Measurements from ENCODE around the gene MARF1.
"Not testable (repeated sequence)": the region's sequence is repeated elsewhere in the genome, so short reads cannot be mapped to it uniquely, and the experiment has no call there.

The MARF1 gene

DNA sequence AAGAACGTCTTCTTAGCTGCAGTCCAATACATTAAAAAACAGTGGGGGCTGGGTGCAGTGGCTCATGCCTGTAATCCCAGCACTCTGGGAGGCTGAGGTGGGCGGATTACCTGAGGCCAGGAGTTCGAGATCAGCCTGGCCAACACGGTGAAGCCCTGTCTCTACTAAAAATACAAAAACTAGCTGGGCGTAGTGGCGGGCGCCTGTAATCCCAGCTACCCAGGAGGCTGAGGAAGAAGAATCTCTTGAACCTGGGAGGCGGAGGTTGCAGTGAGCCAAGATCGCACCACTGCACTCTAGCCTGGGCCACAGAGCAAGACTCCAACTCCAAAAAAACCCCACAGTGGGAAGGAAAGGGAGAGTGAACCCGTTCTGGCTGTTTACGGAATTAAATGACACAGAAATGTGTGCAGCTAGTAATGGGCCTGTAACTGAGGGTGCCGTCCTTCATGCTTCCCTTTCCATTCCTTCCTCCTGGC is 35.7 kb downstream of the MARF1 start:
- not testable (repeated sequence) for H3K9me3 ChIP-seq (ENCODE audit: control insufficient read depth, insufficient read depth, low read depth, low read length); H3K27me3 ChIP-seq (ENCODE audit: control insufficient read depth, insufficient read depth, low read length); H3K4me3 ChIP-seq (ENCODE audit: low read depth, low read length); H3K4me1 ChIP-seq (ENCODE audit: control insufficient read depth, insufficient read depth, low read length); H3K27ac ChIP-seq (ENCODE audit: low read depth, low read length); H3K9ac ChIP-seq (ENCODE audit: low read length)
- H3K36me3 ChIP-seq (ENCODE audit: control insufficient read depth, insufficient read depth, low read length): peaks cover 93% of the 10 kb centered on the region

DNA sequence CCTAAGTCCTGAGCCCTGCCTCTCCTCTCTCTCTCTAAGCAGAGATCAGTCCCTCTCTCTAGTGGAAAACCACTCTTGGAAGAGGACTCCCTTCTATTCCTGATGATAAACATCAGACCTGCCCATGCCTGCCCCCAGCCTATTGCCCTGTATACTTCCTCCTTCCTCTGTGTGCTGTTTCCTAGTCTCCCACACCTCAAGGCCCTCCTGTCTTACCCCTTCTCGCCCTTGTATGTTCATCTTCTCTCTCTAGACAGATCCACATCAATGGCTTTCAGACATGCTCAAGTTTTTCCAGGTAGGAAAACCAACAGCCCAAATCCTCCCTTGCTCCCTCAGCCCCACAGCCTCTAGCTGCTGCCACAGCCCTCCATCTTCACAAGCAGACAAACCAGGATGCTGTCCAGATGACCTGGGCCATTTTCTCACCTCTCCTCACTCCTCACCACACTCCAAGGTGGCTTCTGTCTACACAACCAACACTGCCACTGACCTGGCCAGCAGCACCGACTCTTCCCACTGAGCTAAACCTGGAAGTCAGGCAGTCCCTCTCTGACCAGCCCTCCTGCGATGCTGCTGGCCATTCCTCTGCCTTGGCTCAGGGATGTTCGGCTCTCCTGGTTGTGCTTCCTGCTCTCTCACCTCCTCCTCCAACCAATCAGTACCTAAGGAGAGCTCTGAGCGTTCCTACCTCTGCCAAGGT is 36.3 kb downstream of the MARF1 start:
- H3K36me3 ChIP-seq (ENCODE audit: control insufficient read depth, insufficient read depth, low read length): peaks cover 92% of the 10 kb centered on the region
- no peaks in the 10 kb centered on the region for H3K9me3 ChIP-seq (ENCODE audit: control insufficient read depth, insufficient read depth, low read depth, low read length)
- no peak overlapping the region for H3K4me3 ChIP-seq (ENCODE audit: low read depth, low read length)
- no peak overlapping the region for H3K9ac ChIP-seq (ENCODE audit: low read length)
- no peak overlapping the region for H3K27ac ChIP-seq (ENCODE audit: low read depth, low read length)
- H3K27me3 ChIP-seq (ENCODE audit: control insufficient read depth, insufficient read depth, low read length): no peaks in the 10 kb centered on the region
- no peaks in the 10 kb centered on the region for H3K4me1 ChIP-seq (ENCODE audit: control insufficient read depth, insufficient read depth, low read length)

- H3K27me3 ChIP-seq (ENCODE audit: control insufficient read depth, insufficient read depth, low read length): no peaks in the 10 kb centered on the region
- H3K4me3 ChIP-seq (ENCODE audit: low read depth, low read length): no peak overlapping the region
- peaks cover 3% of the 10 kb centered on the region for H3K4me1 ChIP-seq (ENCODE audit: control insufficient read depth, insufficient read depth, low read length)
- H3K27ac ChIP-seq (ENCODE audit: low read depth, low read length): no peak overlapping the region
- H3K9ac ChIP-seq (ENCODE audit: low read length): no peak overlapping the region
- H3K9me3 ChIP-seq (ENCODE audit: control insufficient read depth, insufficient read depth, low read depth, low read length): no peaks in the 10 kb centered on the region
- H3K36me3 ChIP-seq (ENCODE audit: control insufficient read depth, insufficient read depth, low read length): peaks cover 95% of the 10 kb centered on the region
Observed at GRCh38 chr16:15605839-15606517, 37.0 kb downstream of the MARF1 start.

- no peak overlapping the region for H3K27ac ChIP-seq (ENCODE audit: low read depth, low read length)
- H3K27me3 ChIP-seq (ENCODE audit: control insufficient read depth, insufficient read depth, low read length): no peaks in the 10 kb centered on the region
- peaks cover 93% of the 10 kb centered on the region for H3K36me3 ChIP-seq (ENCODE audit: control insufficient read depth, insufficient read depth, low read length)
- H3K4me1 ChIP-seq (ENCODE audit: control insufficient read depth, insufficient read depth, low read length): peaks cover 3% of the 10 kb centered on the region
- H3K4me3 ChIP-seq (ENCODE audit: low read depth, low read length): no peak overlapping the region
- H3K9me3 ChIP-seq (ENCODE audit: control insufficient read depth, insufficient read depth, low read depth, low read length): no peaks in the 10 kb centered on the region
- no peak overlapping the region for H3K9ac ChIP-seq (ENCODE audit: low read length)
Observed at GRCh38 chr16:15604460-15605440, 38.2 kb downstream of the MARF1 start.

DNA sequence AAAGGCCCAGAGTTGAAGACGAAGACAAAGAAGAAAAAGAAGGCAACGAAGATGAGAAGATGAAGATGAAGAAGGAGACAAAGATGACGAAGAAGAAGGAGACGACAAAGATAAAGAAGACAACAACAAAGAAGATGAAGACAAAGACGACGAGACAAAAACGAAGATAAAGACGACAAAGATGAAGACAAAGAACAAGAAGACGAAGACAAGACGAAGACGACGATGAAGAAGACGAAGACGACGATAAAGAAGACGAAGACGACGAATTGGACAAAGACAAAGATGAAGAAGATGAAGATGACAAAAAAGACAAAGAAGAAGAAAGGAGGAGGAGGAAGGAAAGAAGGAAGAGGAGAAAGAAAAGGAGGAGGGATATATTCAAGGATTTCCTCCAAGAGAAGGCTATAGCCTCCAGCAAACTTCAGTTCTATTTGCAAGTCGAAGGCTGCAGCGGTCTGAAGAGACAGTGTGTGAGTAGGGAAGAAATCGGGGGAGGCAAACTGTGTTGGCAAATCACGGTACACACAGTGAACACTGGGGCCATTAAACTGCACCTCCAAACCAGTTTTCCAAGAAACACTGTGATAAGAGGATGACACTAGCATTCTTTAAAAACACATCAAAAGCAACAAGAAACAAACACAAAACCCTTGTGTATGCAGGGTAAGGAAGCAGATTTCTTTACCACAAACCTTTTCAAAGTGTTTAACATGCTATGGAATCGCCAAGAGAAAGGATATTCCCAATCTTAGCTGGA is 40.5 kb downstream of the MARF1 start:
- no peaks in the 10 kb centered on the region for H3K27me3 ChIP-seq (ENCODE audit: control insufficient read depth, insufficient read depth, low read length)
- no peak overlapping the region for H3K9ac ChIP-seq (ENCODE audit: low read length)
- H3K9me3 ChIP-seq (ENCODE audit: control insufficient read depth, insufficient read depth, low read depth, low read length): no peaks in the 10 kb centered on the region
- H3K36me3 ChIP-seq (ENCODE audit: control insufficient read depth, insufficient read depth, low read length): peaks cover 92% of the 10 kb centered on the region
- no peak overlapping the region for H3K27ac ChIP-seq (ENCODE audit: low read depth, low read length)
- H3K4me1 ChIP-seq (ENCODE audit: control insufficient read depth, insufficient read depth, low read length): peaks cover 3% of the 10 kb centered on the region
- no peak overlapping the region for H3K4me3 ChIP-seq (ENCODE audit: low read depth, low read length)

DNA sequence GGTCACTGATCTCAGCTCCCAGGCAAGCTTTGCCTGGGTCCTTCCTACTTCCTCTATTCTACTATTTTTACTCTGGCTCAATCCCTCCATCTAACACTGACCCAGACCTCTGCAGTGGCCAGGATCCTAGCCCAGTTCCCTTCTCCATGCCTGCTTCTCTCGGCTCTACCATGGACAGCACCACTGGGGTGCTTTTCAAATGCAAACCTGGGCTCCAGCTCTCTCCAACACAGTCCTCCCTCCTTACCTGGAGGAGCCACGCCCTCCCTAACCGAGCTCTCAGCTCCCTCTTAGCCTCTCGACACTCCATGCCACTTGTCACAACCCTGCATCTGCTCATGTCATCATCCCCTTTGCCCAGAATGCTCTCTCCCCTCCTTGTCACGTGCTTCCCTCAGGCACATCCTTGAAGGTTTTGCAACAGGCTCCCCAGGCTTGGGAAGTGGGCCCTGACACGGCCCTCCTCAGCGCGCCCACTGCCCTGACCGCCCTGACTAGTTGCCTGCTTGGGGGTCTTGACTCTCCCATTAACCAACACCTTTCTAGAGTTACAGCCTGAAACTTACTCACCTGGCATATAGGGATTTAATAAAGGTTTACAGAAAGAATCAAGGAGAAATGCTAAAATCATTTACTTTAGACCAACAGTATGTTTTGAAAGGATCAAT is 41.6 kb downstream of the MARF1 start:
- Histone ChIP-seq H3K36me3 (ENCODE audit: control insufficient read depth, insufficient read depth, low read length) (peaks cover 93% of the 10 kb centered on the region), H3K4me3 (ENCODE audit: low read depth, low read length) (no peak overlapping the region), H3K27ac (ENCODE audit: low read depth, low read length) (no peak overlapping the region), H3K9me3 (ENCODE audit: control insufficient read depth, insufficient read depth, low read depth, low read length) (no peaks in the 10 kb centered on the region), H3K9ac (ENCODE audit: low read length) (no peak overlapping the region), H3K4me1 (ENCODE audit: control insufficient read depth, insufficient read depth, low read length) (peaks cover 3% of the 10 kb centered on the region), H3K27me3 (ENCODE audit: control insufficient read depth, insufficient read depth, low read length) (no peaks in the 10 kb centered on the region)

DNA sequence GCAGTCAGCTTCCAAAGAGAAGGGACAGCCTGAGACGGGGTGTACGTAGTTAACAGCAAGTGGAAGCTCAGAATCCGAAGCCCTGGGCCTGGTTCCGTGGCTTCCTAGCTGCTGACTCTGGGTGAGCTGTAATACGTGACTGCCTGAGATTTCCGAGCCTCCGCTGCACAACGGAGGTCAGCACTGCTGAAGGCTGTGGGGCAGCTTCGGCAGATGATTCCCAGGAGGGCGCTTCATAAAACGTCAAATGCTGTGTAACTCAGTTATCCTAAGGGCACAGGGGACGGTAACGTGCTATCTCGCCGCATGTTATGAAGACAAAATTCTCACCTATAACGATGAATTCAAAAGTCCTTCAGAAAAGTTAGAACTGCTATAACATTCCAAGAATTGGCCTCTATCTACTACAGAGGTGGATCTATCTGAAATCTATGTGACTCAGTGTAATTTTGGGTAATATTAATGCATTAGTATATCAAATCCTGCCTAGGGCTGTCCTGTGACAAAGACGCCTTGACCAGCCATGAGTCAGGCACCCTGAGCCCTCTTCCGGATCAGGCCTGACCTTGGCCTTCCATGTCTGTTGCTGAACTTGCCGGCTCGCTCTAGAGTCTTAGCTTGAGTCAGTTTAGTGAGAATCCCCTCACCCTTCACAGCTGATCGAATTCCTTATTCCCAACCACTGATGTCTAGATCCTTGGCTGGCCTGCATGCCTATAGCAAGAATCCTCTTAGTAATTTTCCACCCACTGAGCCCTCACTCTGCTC is 43.5 kb downstream of the MARF1 start:
- Histone ChIP-seq H3K27me3 (ENCODE audit: control insufficient read depth, insufficient read depth, low read length) (no peaks in the 10 kb centered on the region), H3K27ac (ENCODE audit: low read depth, low read length) (no peak overlapping the region), H3K9ac (ENCODE audit: low read length) (no peak overlapping the region), H3K9me3 (ENCODE audit: control insufficient read depth, insufficient read depth, low read depth, low read length) (no peaks in the 10 kb centered on the region), H3K36me3 (ENCODE audit: control insufficient read depth, insufficient read depth, low read length) (peaks cover 92% of the 10 kb centered on the region), H3K4me1 (ENCODE audit: control insufficient read depth, insufficient read depth, low read length) (peaks cover 3% of the 10 kb centered on the region), H3K4me3 (ENCODE audit: low read depth, low read length) (no peak overlapping the region)

DNA sequence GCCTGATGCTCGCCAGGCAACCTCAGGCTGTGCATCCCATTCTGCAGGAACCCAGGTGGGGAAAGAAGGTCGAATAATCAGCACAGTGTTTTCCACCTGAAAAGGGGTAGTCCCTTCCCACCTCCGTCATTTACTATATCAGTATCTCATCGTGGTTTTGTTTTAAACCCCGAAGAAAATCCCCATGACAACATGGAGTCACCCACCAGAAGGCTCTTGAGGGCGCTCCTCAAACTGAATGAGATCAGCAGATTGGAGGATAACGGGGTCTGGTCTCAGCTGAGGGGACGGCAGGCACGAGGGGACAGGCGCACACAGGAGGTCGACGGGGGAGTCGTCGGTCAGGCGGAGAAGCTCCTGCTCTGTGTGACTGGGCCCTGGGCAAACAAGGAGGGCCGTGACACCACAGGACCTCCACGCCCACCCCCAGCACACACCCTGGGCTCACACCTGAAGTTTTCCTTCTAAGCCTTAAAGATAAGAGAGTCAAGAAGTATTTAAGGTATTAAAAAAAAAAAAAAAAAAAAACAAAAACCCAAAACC is 44.2 kb downstream of the MARF1 start:
- Histone ChIP-seq H3K27me3 (ENCODE audit: control insufficient read depth, insufficient read depth, low read length) (no peaks in the 10 kb centered on the region), H3K4me3 (ENCODE audit: low read depth, low read length) (no peak overlapping the region), H3K9me3 (ENCODE audit: control insufficient read depth, insufficient read depth, low read depth, low read length) (no peaks in the 10 kb centered on the region), H3K9ac (ENCODE audit: low read length) (no peak overlapping the region), H3K4me1 (ENCODE audit: control insufficient read depth, insufficient read depth, low read length) (peaks cover 3% of the 10 kb centered on the region), H3K27ac (ENCODE audit: low read depth, low read length) (no peak overlapping the region), H3K36me3 (ENCODE audit: control insufficient read depth, insufficient read depth, low read length) (peaks cover 85% of the 10 kb centered on the region)

GRCh38 chr16:15597822-15598647 is 44.9 kb downstream of the MARF1 start:
- H3K4me1 ChIP-seq (ENCODE audit: control insufficient read depth, insufficient read depth, low read length): peaks cover 8% of the 10 kb centered on the region
- H3K27me3 ChIP-seq (ENCODE audit: control insufficient read depth, insufficient read depth, low read length): no peaks in the 10 kb centered on the region
- H3K4me3 ChIP-seq (ENCODE audit: low read depth, low read length): no peak overlapping the region
- no peaks in the 10 kb centered on the region for H3K9me3 ChIP-seq (ENCODE audit: control insufficient read depth, insufficient read depth, low read depth, low read length)
- H3K9ac ChIP-seq (ENCODE audit: low read length): no peak overlapping the region
- peaks cover 79% of the 10 kb centered on the region for H3K36me3 ChIP-seq (ENCODE audit: control insufficient read depth, insufficient read depth, low read length)
- H3K27ac ChIP-seq (ENCODE audit: low read depth, low read length): no peak overlapping the region
